Neural progenitor cell (in vitro differentiated cells): Measurements from ENCODE around the gene DHRS1. TPM values are rescaled to one million over a fixed set of nuclear protein-coding genes. Genes with fewer than 3 reads are reported as not detected.

Experiments used
- DNase-seq: peaks from one replicate; pipeline ENCODE4 v3.0.0-alpha.2; 2016; ENCODE audit warnings: low spot score
- H2AFZ ChIP-seq: fragments of 200-600 bp; sonication (generic); replicated peaks from 2 replicates; pipeline ENCODE4 v1.6.1; 2016; ENCODE audit warnings: antibody characterized with exemption
- H3F3A ChIP-seq: fragments of 200-600 bp; sonication (generic); 2 replicates; pipeline ENCODE4 v1.6.1; 2016; ENCODE audit warnings: antibody characterized with exemption, low read depth
- H3K27ac ChIP-seq: fragments of 200-600 bp; sonication (generic); 2 replicates; pipeline ENCODE4 v1.5.1; 2016; ENCODE audit warnings: mild to moderate bottlenecking
- H3K27me3 ChIP-seq: fragments of 200-600 bp; sonication (generic); 2 replicates; pipeline ENCODE4 v1.6.1; 2016; ENCODE audit warnings: mild to moderate bottlenecking, moderate library complexity
- H3K36me3 ChIP-seq: fragments of 200-600 bp; sonication (generic); 2 replicates; pipeline ENCODE4 v1.5.1; 2016
- H3K4me1 ChIP-seq: fragments of 200-600 bp; sonication (generic); 2 replicates; pipeline ENCODE4 v1.6.1; 2016; ENCODE audit warnings: mixed run types
- H3K4me2 ChIP-seq: fragments of 200-600 bp; sonication (generic); 2 replicates; pipeline ENCODE4 v1.6.1; 2016
- H3K4me3 ChIP-seq: fragments of 200-600 bp; sonication (generic); 2 replicates; pipeline ENCODE4 v1.5.1; 2016
- H3K79me2 ChIP-seq: fragments of 200-600 bp; sonication (generic); 2 replicates; pipeline ENCODE4 v1.6.1; 2016; ENCODE audit warnings: low read depth
- H3K9ac ChIP-seq: fragments of 200-600 bp; sonication (generic); 2 replicates; pipeline ENCODE4 v1.6.1; 2016
- H3K9me3 ChIP-seq: fragments of 200-600 bp; sonication (generic); 2 replicates; pipeline ENCODE4 v1.5.1; 2016; ENCODE audit warnings: low read depth
- H4K20me1 ChIP-seq: fragments of 200-600 bp; sonication (generic); 2 replicates; pipeline ENCODE4 v1.6.1; 2016; ENCODE audit warnings: low read depth
- H3K27ac Mint-ChIP-seq: 3 replicates; pipeline ENCODE4 v1.8.0; 2021; ENCODE audit warnings: mixed read lengths
- H3K27me3 Mint-ChIP-seq: 2 replicates; pipeline ENCODE4 v1.8.0; 2022; ENCODE audit warnings: low read depth, mild to moderate bottlenecking, inconsistent platforms, moderate library complexity, mixed read lengths; ENCODE audit not compliant: insufficient read depth
- H3K36me3 Mint-ChIP-seq: 3 replicates; pipeline ENCODE4 v1.8.0; 2021; ENCODE audit warnings: mixed read lengths
- H3K4me1 Mint-ChIP-seq: 3 replicates; pipeline ENCODE4 v1.8.0; 2021; ENCODE audit warnings: mixed read lengths
- H3K4me3 Mint-ChIP-seq: 3 replicates; pipeline ENCODE4 v1.8.0; 2021; ENCODE audit warnings: mild to moderate bottlenecking, moderate library complexity, mixed read lengths
- H3K9me3 Mint-ChIP-seq: 3 replicates; pipeline ENCODE4 v1.8.0; 2020; ENCODE audit warnings: mixed read lengths
- CTCF ChIP-seq: fragments of 200-600 bp; sonication (generic); IDR thresholded peaks from 2 replicates; pipeline ENCODE4 v1.5.1; 2017; ENCODE audit warnings: antibody characterized with exemption, mild to moderate bottlenecking
- EZH2 ChIP-seq: fragments of 200-600 bp; sonication (generic); IDR thresholded peaks from 2 replicates; pipeline ENCODE4 v1.6.1; 2017; ENCODE audit warnings: antibody characterized with exemption, mild to moderate bottlenecking, moderate library complexity
- EZH2phosphoT487 ChIP-seq: fragments of 200-600 bp; sonication (generic); IDR thresholded peaks from 2 replicates; pipeline ENCODE4 v1.6.1; 2017; ENCODE audit warnings: antibody characterized with exemption
- total RNA-seq: library from RNA; depleted of rRNA; stranded (reverse); fragments of >200 nt; gene quantifications from 2 replicates; pipeline ENCODE4 v1.2.3, GENCODE V29; 2015; ENCODE audit warnings: low replicate concordance

The DHRS1 gene
- total RNA-seq, 1 donor from 2014 or later, result 19.7 TPM

- Histone ChIP-seq H3K4me2 (no peak overlapping the region), H3F3A (no peaks in the 10 kb centered on the region), H3K27me3 (no peaks in the 10 kb centered on the region), H3K4me1 (no peaks in the 10 kb centered on the region), H3K36me3 (no peaks in the 10 kb centered on the region), H3K9me3 (no peaks in the 10 kb centered on the region), H3K27ac (no peak overlapping the region), H4K20me1 (no peaks in the 10 kb centered on the region), H3K4me3 (no peak overlapping the region), H3K9ac (no peak overlapping the region), H3K79me2 (peaks cover under 1% of the 10 kb centered on the region), H2AFZ (no peak overlapping the region)
- Mint-ChIP-seq H3K4me3 (no peak overlapping the region), H3K4me1 (peaks cover 2% of the 10 kb centered on the region), H3K9me3 (no peaks in the 10 kb centered on the region), H3K36me3 (peaks cover 2% of the 10 kb centered on the region), H3K27me3 (peaks cover 2% of the 10 kb centered on the region), H3K27ac (no peak overlapping the region)
- no peak for TF ChIP-seq EZH2phosphoT487
- TF ChIP-seq CTCF, result no peak
- no peak for TF ChIP-seq EZH2
- no peak for DNase-seq
Measured at GRCh38 chr14:24277606-24278321, 21.8 kb downstream of the DHRS1 start.

GRCh38 chr14:24277071-24277470 lies 22.5 kb downstream of the DHRS1 start:
- H3K4me1 Mint-ChIP-seq, result peaks cover 8% of the 10 kb centered on the region
- Histone ChIP-seq H3K27me3 (no peaks in the 10 kb centered on the region), H4K20me1 (no peaks in the 10 kb centered on the region), H3K79me2 (peaks cover 8% of the 10 kb centered on the region), H3K27ac (no peak overlapping the region), H3F3A (no peaks in the 10 kb centered on the region), H3K9ac (no peak overlapping the region), H3K4me1 (peaks cover 2% of the 10 kb centered on the region), H3K4me3 (no peak overlapping the region), H2AFZ (no peak overlapping the region), H3K4me2 (no peak overlapping the region), H3K9me3 (no peaks in the 10 kb centered on the region), H3K36me3 (no peaks in the 10 kb centered on the region)
- peaks cover 2% of the 10 kb centered on the region for H3K27me3 Mint-ChIP-seq
- H3K4me3 Mint-ChIP-seq, result no peak overlapping the region
- no peaks in the 10 kb centered on the region for H3K9me3 Mint-ChIP-seq
- TF ChIP-seq EZH2 (no peak), CTCF (no peak), EZH2phosphoT487 (no peak)
- DNase-seq, result no peak
- H3K27ac Mint-ChIP-seq, result no peak overlapping the region
- peaks cover 2% of the 10 kb centered on the region for H3K36me3 Mint-ChIP-seq

- H3K4me2 ChIP-seq, result no peak overlapping the region
- no peaks in the 10 kb centered on the region for H3K9me3 ChIP-seq
- no peak overlapping the region for H3K4me3 ChIP-seq
- no peak overlapping the region for H3K27ac Mint-ChIP-seq
- TF ChIP-seq EZH2phosphoT487 (no peak), CTCF (no peak), EZH2 (no peak)
- peaks cover 8% of the 10 kb centered on the region for H3K79me2 ChIP-seq
- peaks cover 6% of the 10 kb centered on the region for H3K4me1 ChIP-seq
- peaks cover 2% of the 10 kb centered on the region for H3K36me3 Mint-ChIP-seq
- H3K4me3 Mint-ChIP-seq, result no peak overlapping the region
- no peak overlapping the region for H2AFZ ChIP-seq
- no peaks in the 10 kb centered on the region for H3K27me3 ChIP-seq
- H3K9me3 Mint-ChIP-seq, result no peaks in the 10 kb centered on the region
- peaks cover 15% of the 10 kb centered on the region for H3K4me1 Mint-ChIP-seq
- H3K36me3 ChIP-seq, result no peaks in the 10 kb centered on the region
- peaks cover 6% of the 10 kb centered on the region for H3K27me3 Mint-ChIP-seq
- H3K9ac ChIP-seq, result no peak overlapping the region
- peaks cover 10% of the 10 kb centered on the region for H3F3A ChIP-seq
- no peaks in the 10 kb centered on the region for H4K20me1 ChIP-seq
- no peak overlapping the region for H3K27ac ChIP-seq
- no peak for DNase-seq
Measured at GRCh38 chr14:24274101-24274543, 25.5 kb downstream of the DHRS1 start.
